ENCODE data around the gene TSSK1B.
"Not testable (repeated sequence)": the region's sequence is repeated elsewhere in the genome, so short reads cannot be mapped to it uniquely, and the experiment has no call there.

Gene TSSK1B

DNA sequence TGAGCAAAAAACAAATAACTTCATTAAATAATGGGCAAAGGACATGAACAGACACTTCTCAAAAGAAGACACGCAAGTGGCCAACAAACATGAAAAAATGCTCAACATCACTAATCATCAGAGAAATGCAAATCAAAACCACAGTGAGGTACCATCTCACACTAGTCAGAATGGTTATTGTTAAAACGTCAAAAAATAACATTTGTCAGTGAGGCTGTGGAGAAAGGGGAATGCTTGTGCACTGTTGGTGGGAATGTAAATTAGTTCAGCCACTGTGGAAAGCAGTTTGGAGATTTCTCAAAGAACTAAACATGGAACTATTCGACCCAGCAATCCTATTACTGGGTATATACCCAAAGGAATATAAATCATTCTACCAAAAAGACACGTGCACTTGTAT is 36.8 kb downstream of the TSSK1B start:
- not testable (repeated sequence) for DNase-seq (ENCODE audit: low spot score)

DNA sequence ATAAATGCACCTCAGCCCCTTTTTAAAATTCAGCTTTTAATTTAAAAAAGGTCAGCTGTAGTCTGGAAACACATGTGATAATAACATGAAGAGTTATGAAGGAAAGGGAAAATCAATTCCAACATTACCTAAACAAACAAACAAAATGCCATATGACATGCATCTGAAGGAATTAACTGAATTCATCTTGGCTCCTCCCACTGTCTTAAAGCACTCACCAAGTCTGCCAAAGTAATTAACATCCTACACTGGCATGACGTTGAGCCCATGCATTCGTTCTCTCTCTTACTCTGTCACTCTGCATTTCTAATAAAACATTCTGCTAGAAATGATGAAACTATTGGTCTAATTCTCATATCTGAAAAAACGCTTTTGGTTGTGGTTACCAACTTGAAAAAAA is 37.7 kb downstream of the TSSK1B start:
- no peak for DNase-seq (ENCODE audit: low spot score)

DNA sequence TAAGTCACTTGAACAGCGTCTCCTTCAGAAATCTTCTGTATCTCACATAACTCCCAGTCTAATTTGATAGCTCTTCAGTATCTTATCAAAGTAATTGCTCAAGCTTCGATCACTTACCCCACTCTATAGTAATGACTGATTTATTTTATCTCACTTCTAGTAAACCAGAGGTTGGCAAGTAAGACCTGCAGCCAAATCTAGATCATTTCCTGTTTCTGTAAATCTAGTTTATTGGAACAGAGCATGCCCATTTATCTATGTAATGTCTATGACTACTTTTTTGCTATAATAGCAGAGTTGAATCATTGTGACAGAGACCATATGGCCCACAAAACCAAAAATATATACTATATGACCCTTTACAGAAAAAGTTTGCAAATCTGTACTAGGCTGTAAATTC is 40.1 kb downstream of the TSSK1B start:
- DNase-seq (ENCODE audit: low spot score) = no peak

DNA sequence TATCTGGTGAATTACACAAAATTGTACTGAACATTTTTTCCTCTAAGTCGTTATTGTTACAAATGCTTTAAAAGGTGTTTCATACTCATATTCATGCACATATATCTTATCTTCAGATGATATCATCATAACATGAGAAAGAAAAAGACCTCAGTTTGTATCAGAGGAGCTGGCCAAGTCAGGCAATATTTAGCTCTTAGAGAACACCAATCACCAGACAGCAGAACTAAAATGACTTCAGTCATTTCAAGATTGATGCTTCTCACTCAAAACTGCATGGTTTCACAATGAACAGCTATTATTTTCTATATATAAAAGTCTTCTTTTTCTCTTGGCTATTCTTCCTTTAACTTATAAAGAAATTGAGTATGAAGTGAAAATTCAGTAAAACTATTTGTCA is 44.6 kb downstream of the TSSK1B start:
- no peak for DNase-seq (ENCODE audit: low spot score)

DNA sequence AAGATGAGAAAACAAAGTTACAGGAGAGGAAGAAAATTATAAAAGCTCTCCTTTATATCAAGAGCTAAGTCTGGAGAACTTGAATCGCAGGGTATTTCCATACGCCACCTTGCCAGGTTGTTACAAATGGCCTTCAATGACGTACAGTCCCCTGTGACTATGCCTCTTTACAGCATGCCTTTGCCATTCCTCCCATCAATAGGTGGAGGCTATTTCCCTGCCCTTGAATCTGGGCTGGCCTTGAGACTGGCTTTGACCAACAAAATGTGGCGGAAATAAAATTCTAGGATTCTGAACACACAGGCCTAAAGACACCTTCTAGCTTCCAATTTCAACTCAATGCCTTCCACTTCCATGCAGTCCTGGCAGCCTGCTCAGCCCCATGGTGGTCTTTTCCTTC is 45.7 kb downstream of the TSSK1B start:
- DNase-seq (ENCODE audit: low spot score) = no peak

DNA sequence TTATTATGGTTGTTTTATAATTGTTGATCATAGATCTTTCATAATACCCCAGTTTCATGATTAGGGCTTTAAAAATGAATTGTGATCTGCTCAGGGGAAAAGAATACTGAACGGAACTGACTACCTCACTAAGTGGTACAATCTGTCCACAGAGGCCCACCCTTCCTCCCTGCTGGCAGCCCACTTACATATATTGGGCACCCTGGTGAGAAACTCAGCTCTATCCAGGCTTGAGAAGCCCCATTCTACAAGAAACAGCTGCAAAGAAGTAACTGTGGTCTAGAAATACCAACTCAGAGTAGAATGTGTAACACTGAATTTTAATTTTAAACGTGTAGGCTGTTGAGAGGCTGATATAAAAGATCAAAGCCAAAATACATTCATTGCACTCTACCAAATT is 46.9 kb downstream of the TSSK1B start:
- DNase-seq (ENCODE audit: low spot score) = no peak

DNA sequence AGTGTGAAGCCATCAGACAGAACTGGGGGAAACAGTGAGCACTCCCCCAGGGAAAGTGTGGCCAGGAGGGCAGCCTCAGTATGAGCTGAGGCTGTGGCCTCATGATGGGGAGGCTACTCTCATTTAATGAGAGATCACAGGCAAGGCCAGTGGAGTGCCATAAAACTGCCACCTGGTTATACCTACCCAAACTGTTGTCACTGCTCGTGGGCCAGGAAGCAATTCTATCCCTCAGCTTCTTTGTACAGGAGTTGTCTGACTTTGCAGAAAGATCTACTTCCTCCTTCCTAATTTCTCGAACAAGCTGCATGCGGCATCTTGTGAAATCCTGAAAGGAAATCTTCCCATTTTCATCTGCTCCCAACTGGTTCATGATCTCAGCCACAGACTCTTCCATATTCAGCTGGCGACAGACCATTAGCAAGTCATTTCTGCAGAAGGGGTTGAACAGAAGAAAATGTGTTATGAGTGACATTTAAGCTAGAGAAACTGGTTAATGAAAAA is 50.0 kb downstream of the TSSK1B start:
- DNase-seq (ENCODE audit: low spot score) = no peak

DNA sequence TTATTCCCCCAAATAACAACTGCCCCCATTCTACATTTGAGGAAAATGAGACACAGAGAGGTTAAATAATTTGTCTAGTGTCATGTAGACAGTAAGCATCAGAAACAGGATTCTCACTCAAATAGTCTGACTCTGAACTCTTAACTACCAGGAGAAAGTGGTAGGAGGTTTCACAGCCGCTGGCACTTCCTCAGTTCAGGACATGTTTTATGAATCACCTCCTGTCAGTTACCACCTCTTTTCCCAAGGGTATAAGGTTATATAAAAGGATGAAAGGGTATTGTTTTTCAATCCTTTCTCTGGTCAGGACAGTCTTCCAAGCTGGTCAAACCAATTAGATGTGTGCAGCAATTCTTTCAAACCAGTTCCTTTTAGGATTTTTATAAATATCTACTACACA is 52.1 kb downstream of the TSSK1B start:
- DNase-seq (ENCODE audit: low spot score) = no peak

All from AG08396 (cell line).